Motor neuron (in vitro differentiated cells): ENCODE data around the gene ZNF3. TPM values are rescaled to one million over a fixed set of nuclear protein-coding genes. Genes with fewer than 3 reads are reported as not detected.
A peak's percentile ranks its signal among the peaks of the same experiment; 100 is the strongest.

Experiments
- ATAC-seq, 8 experiments: fragments of 200-7000 bp; cut with Tn5 transposase; replicated peaks in 6 of 8; 2 replicates each; pipeline ENCODE4 v1.8.0; 2021; ENCODE audit warnings: mild to moderate bottlenecking in 8 of 8, moderate library complexity in 8 of 8
- H3K27ac ChIP-seq, 2 donors: fragments of 250-450 bp; sonication (Bioruptor Pico); 2 replicates each; pipeline ENCODE4 v1.9.0; 2021; ENCODE audit warnings: antibody characterized with exemption in 2 of 2, mild to moderate bottlenecking in 2 of 2, moderate library complexity in 1 of 2
- H3K4me1 ChIP-seq, 2 donors: fragments of 250-450 bp; sonication (Bioruptor Pico); replicated peaks in 1 of 2; 2 replicates each; pipeline ENCODE4 v1.6.1; 2021; ENCODE audit warnings: antibody characterized with exemption in 2 of 2, mild to moderate bottlenecking in 2 of 2, moderate library complexity in 1 of 2
- H3K4me3 ChIP-seq, 5 donors: fragments of 250-450 bp; sonication (Bioruptor Pico); 2 replicates each; pipeline ENCODE4 v1.9.0; 2021; ENCODE audit warnings: antibody characterized with exemption in 5 of 5, mild to moderate bottlenecking in 5 of 5, moderate library complexity in 4 of 5
- WGBS, 10 experiments: fragments of 450-650 bp; shearing (Covaris generic); methylation state at CpG; one replicate each; pipeline ENCODE4 v1.0.0; 2022; 5-methylcytosine and 5-hydroxymethylcytosine counted together
- in situ Hi-C, 9 experiments: fragments of 400-800 bp; cut with MboI; loops; one replicate each; pipeline ENCODE4 v1.15.0; 2021; ENCODE audit warnings: low sequenced_read_pairs in 9 of 9, low pct_unique_long_range_greater_than_20kb in 2 of 9; ENCODE audit not compliant: unreplicated experiment in 9 of 9
- total RNA-seq, 8 experiments: library from RNA; unstranded; fragments of 300-600 nt; gene quantifications; 2 replicates each; pipeline versions ENCODE4 v1.2.3 to v1.2.4, GENCODE V29; 2022

Gene ZNF3
- total RNA-seq, 8 experiments from 2014 or later = 32.4 to 63.8 (median 49.4) TPM

- Histone ChIP-seq H3K4me1 (peaks cover 0 to under 1% of the 10 kb centered on the region in 2 donors), H3K27ac (no peak overlapping the region), H3K4me3 (no peak overlapping the region)
- peak in 1 of 8 experiments; percentile 32 for ATAC-seq
- 47 to 100% (median 76%) methylated on average over 1 to 5 of the region's 5 CpGs; no CpG with 5 or more reads in 3 of the 10 experiments for WGBS, 10 experiments
- in situ Hi-C loops = no loop called here
These were observed 58.9 kb downstream of the ZNF3 start for GRCh38 chr7:100022621-100023020.

GRCh38 chr7:100021297-100021696 is 60.2 kb downstream of the ZNF3 start:
- peaks cover 9 to 10% of the 10 kb centered on the region in 2 donors for H3K4me1 ChIP-seq
- 79 to 100% (median 88%) methylated on average over 2 to 3 of the region's 3 CpGs; no CpG with 5 or more reads in 6 of the 10 experiments for WGBS, 10 experiments
- ATAC-seq = no peak

More at GRCh38 chr7:100021297-100021696, 60.2 kb downstream of the ZNF3 start:
- in situ Hi-C loops = no loop called here
- Histone ChIP-seq H3K4me3 (no peak overlapping the region), H3K27ac (no peak overlapping the region)

Other genes starting within 250 kb of the ZNF3 start
- gene OR2AE1, start 204.7 kb downstream of the ZNF3 start, total RNA-seq = under 1 TPM in 5 of 8 experiments, not detected in 3; 0.21 to 0.70 (median 0.62) TPM
- 10 to 100 TPM in 5 of 8 experiments, 1 to 10 TPM in 2, not detected in 1; 8.5 to 37.9 (median 11.9) TPM for gene TRIM4, start 162.2 kb downstream of the ZNF3 start, total RNA-seq
- gene GJC3, start 152.1 kb downstream of the ZNF3 start, total RNA-seq = 1 to 10 TPM in 1 of 8 experiments, under 1 TPM in 5, not detected in 2; 0.18 to 3.7 (median 0.46) TPM
- 100 to 1,000 TPM in 1 of 8 experiments, 10 to 100 TPM in 2, 1 to 10 TPM in 1, under 1 TPM in 2, not detected in 2; 0.08 to 229 (median 12.5) TPM for gene AZGP1, start 105.7 kb downstream of the ZNF3 start, total RNA-seq
- 10 to 100 TPM; 26.1 to 68.7 (median 48.3) TPM for gene ZKSCAN1, start 66.1 kb downstream of the ZNF3 start, total RNA-seq
- gene ZSCAN21, start 31.9 kb downstream of the ZNF3 start, total RNA-seq = 10 to 100 TPM in 7 of 8 experiments, 1 to 10 TPM in 1; 5.9 to 19.5 (median 16.1) TPM
- 100 to 1,000 TPM in 2 of 8 experiments, 10 to 100 TPM in 6; 36.8 to 128 (median 72.2) TPM for gene COPS6, start 7.2 kb upstream of the ZNF3 start, total RNA-seq
- 100 to 1,000 TPM in 3 of 8 experiments, 10 to 100 TPM in 5; 15.0 to 262 (median 73.9) TPM for gene MCM7, start 19.7 kb upstream of the ZNF3 start, total RNA-seq
- gene AP4M1, start 19.9 kb upstream of the ZNF3 start, total RNA-seq = 10 to 100 TPM in 7 of 8 experiments, 1 to 10 TPM in 1; 9.5 to 21.1 (median 16.3) TPM
- 10 to 100 TPM; 18.0 to 49.1 (median 33.5) TPM for gene TAF6, start 37.6 kb upstream of the ZNF3 start, total RNA-seq
- gene CNPY4, start 37.9 kb upstream of the ZNF3 start, total RNA-seq = 10 to 100 TPM; 11.3 to 46.0 (median 16.2) TPM
- 1 to 10 TPM; 1.7 to 5.1 (median 4.1) TPM for gene MBLAC1, start 45.2 kb upstream of the ZNF3 start, total RNA-seq
- 100 to 1,000 TPM in 5 of 8 experiments, 10 to 100 TPM in 3; 74.0 to 145 (median 111) TPM for gene LAMTOR4, start 67.2 kb upstream of the ZNF3 start, total RNA-seq
- gene TRAPPC14, start 77.0 kb upstream of the ZNF3 start, total RNA-seq = 10 to 100 TPM in 7 of 8 experiments, 1 to 10 TPM in 1; 9.5 to 24.7 (median 17.9) TPM
- 1 to 10 TPM; 1.6 to 5.0 (median 2.7) TPM for gene GAL3ST4, start 86.9 kb upstream of the ZNF3 start, total RNA-seq
- 100 to 1,000 TPM in 3 of 8 experiments, 10 to 100 TPM in 2, 1 to 10 TPM in 2, under 1 TPM in 1; 0.92 to 103 (median 54.7) TPM for gene GPC2, start 95.7 kb upstream of the ZNF3 start, total RNA-seq
- 10 to 100 TPM in 2 of 8 experiments, 1 to 10 TPM in 6; 2.1 to 18.0 (median 7.5) TPM for gene STAG3, start 96.2 kb upstream of the ZNF3 start, total RNA-seq
- 10 to 100 TPM in 1 of 8 experiments, 1 to 10 TPM in 4, under 1 TPM in 1, not detected in 2; 0.98 to 10.7 (median 2.5) TPM for gene PVRIG, start 138.2 kb upstream of the ZNF3 start, total RNA-seq
- 1 to 10 TPM; 1.9 to 7.9 (median 4.1) TPM for gene SPDYE3, start 226.0 kb upstream of the ZNF3 start, total RNA-seq